IMR-90 (cell line): ENCODE data around the gene PTPRU. TPM values are rescaled to one million over a fixed set of nuclear protein-coding genes. Genes with fewer than 3 reads are reported as not detected.
"Not testable (repeated sequence)": the region's sequence is repeated elsewhere in the genome, so short reads cannot be mapped to it uniquely, and the experiment has no call there.

Experiments
- ATAC-seq: fragments of 200-7000 bp; cut with Tn5 transposase; 2 replicates; pipeline ENCODE4 v1.9.1; 2020; ENCODE audit warnings: low read depth, mild to moderate bottlenecking, moderate library complexity
- BruUV-seq: library from RNA; stranded (reverse); fragments of 400-500 nt; replicated peaks from 2 replicates; lab custom pipeline; 2021; lab: Mats Ljungman, UMichigan
- CTCF ChIA-PET: fragments of 300-600 bp; formaldehyde crosslinking; extraction: SDS; loops from one replicate; lab custom pipeline; 2021; ENCODE audit warnings: antibody characterized with exemption; lab: Yijun Ruan, JAX
- POLR2A ChIA-PET: fragments of 300-600 bp; sonication (Branson Sonifier 250); formaldehyde crosslinking; loops from one replicate; lab custom pipeline; 2022; ENCODE audit warnings: antibody characterized with exemption; ENCODE audit not compliant: unreplicated experiment; lab: Charles Lee
- DNase-seq: peaks from one replicate; pipeline ENCODE4 v3.0.0; 2013
- H2AFZ ChIP-seq: replicated peaks from 2 replicates; pipeline ENCODE3; 2013; ENCODE audit warnings: low read length, mild to moderate bottlenecking; ENCODE audit not compliant: poor library complexity
- H2AK5ac ChIP-seq: 2 replicates; pipeline ENCODE4 v1.6.1; 2013; ENCODE audit warnings: low read depth, low read length, inconsistent platforms
- H2AK9ac ChIP-seq: replicated peaks from 2 replicates; pipeline ENCODE3; 2013; ENCODE audit warnings: mild to moderate bottlenecking, low read depth, low read length, moderate library complexity; ENCODE audit not compliant: poor library complexity
- H2BK120ac ChIP-seq: 2 replicates; pipeline ENCODE4 v1.6.1; 2013; ENCODE audit warnings: low read depth, low read length, inconsistent platforms
- H2BK15ac ChIP-seq: 3 replicates; pipeline ENCODE4 v1.6.1; 2013; ENCODE audit warnings: low read depth, low read length, inconsistent platforms
- H2BK20ac ChIP-seq: 2 replicates; pipeline ENCODE4 v1.6.1; 2013; ENCODE audit warnings: low read depth, mild to moderate bottlenecking, inconsistent platforms, low read length, moderate library complexity
- H2BK5ac ChIP-seq: 2 replicates; pipeline ENCODE4 v1.6.1; 2013; ENCODE audit warnings: mild to moderate bottlenecking, low read depth, low read length, inconsistent platforms; ENCODE audit not compliant: poor library complexity, severe bottlenecking
- H3K14ac ChIP-seq: replicated peaks from 2 replicates; pipeline ENCODE4 v1.6.1; 2013; ENCODE audit warnings: low read depth, low read length, inconsistent platforms
- H3K18ac ChIP-seq: 2 replicates; pipeline ENCODE4 v1.6.1; 2013; ENCODE audit warnings: low read depth, low read length, control low read depth
- H3K23ac ChIP-seq: 2 replicates; pipeline ENCODE4 v1.6.1; 2013; ENCODE audit warnings: low read depth, low read length, inconsistent platforms
- H3K27ac ChIP-seq: 2 replicates; pipeline ENCODE4 v1.5.1; 2013; ENCODE audit warnings: mild to moderate bottlenecking, control low read depth, low read length; ENCODE audit not compliant: insufficient read depth
- H3K27me3 ChIP-seq: 2 replicates; pipeline ENCODE4 v1.6.1; 2013; ENCODE audit warnings: low read length; ENCODE audit not compliant: control insufficient read depth, insufficient read depth
- H3K36me3 ChIP-seq: 2 replicates; pipeline ENCODE4 v1.6.1; 2013; ENCODE audit warnings: low read length, mixed read lengths; ENCODE audit not compliant: control insufficient read depth, insufficient read depth
- H3K4ac ChIP-seq: 2 replicates; pipeline ENCODE4 v1.6.1; 2013; ENCODE audit warnings: low read depth, low read length, inconsistent platforms
- H3K4me1 ChIP-seq: 2 replicates; pipeline ENCODE4 v1.6.1; 2013; ENCODE audit warnings: low read length, mixed read lengths; ENCODE audit not compliant: control insufficient read depth, insufficient read depth
- H3K4me2 ChIP-seq: 2 replicates; pipeline ENCODE4 v1.6.1; 2013; ENCODE audit warnings: low read depth, mild to moderate bottlenecking, control low read depth, low read length, moderate library complexity
- H3K4me3 ChIP-seq: 2 replicates; pipeline ENCODE4 v1.5.1; 2013; ENCODE audit warnings: low read depth, mild to moderate bottlenecking, control low read depth, low read length, moderate library complexity; ENCODE audit not compliant: insufficient read depth
- H3K56ac ChIP-seq: 2 replicates; pipeline ENCODE4 v1.6.1; 2013; ENCODE audit warnings: low read length, inconsistent platforms; ENCODE audit not compliant: insufficient read depth; ENCODE audit errors: extremely low read depth
- H3K79me1 ChIP-seq, 2 experiments: 2 replicates each; pipeline ENCODE4 v1.6.1; 2013; ENCODE audit warnings: low read length in 2 of 2, inconsistent platforms in 1 of 2, low read depth in 1 of 2
- H3K9ac ChIP-seq: 2 replicates; pipeline ENCODE4 v1.6.1; 2013; ENCODE audit warnings: low read depth, low read length, control low read depth
- H3K9me1 ChIP-seq: 2 replicates; pipeline ENCODE4 v1.6.1; 2013; ENCODE audit warnings: low read length, inconsistent platforms; ENCODE audit not compliant: insufficient read depth
- H3K9me3 ChIP-seq: 2 replicates; pipeline ENCODE4 v1.6.1; 2013; ENCODE audit warnings: low read length; ENCODE audit not compliant: control insufficient read depth, insufficient read depth
- H4K20me1 ChIP-seq: 2 replicates; pipeline ENCODE4 v1.6.1; 2013; ENCODE audit warnings: low read length, inconsistent platforms; ENCODE audit not compliant: insufficient read depth
- H4K5ac ChIP-seq: 2 replicates; pipeline ENCODE4 v1.6.1; 2013; ENCODE audit warnings: mild to moderate bottlenecking, low read depth, low read length, control low read depth
- H4K8ac ChIP-seq, 2 experiments: 2 replicates each; pipeline ENCODE4 v1.6.1; 2013; ENCODE audit warnings: low read depth in 2 of 2, low read length in 2 of 2, control low read depth in 1 of 2, inconsistent platforms in 1 of 2
- H4K91ac ChIP-seq: 2 replicates; pipeline ENCODE4 v1.6.1; 2013; ENCODE audit warnings: low read depth, low read length, inconsistent platforms; ENCODE audit not compliant: insufficient read depth
- WGBS, 2 experiments: methylation state at CpG; one replicate each; pipeline versions ENCODE4 v1.1.5 to v1.1.7; 2013; ENCODE audit warnings: missing lambda C conversion rate in 2 of 2; ENCODE audit not compliant: insufficient read length in 1 of 2; ENCODE audit errors: extremely low coverage in 2 of 2; 5-methylcytosine and 5-hydroxymethylcytosine counted together
- dilution Hi-C: fragments of 300-500 bp; cut with HindIII; formaldehyde crosslinking; loops from one replicate; pipeline ENCODE4 v1.14.3; 2018; ENCODE audit warnings: low sequenced_read_pairs; ENCODE audit not compliant: unreplicated experiment
- in situ Hi-C: fragments of 300-500 bp; cut with MboI; formaldehyde crosslinking; loops from 3 replicates; pipeline ENCODE4 v1.14.3; 2019; ENCODE audit warnings: low sequenced_read_pairs, inconsistent platforms, mixed read lengths
- intact Hi-C: fragments of 100-400 bp; cut with micrococcal nuclease; formaldehyde crosslinking; loops from 2 replicates; pipeline ENCODE4 v1.10.0; 2022
- polyA plus RNA-seq, 3 experiments: library from polyadenylated mRNA; depleted of rRNA; stranded (reverse); fragments of >200 nt; gene quantifications; 2 replicates each; pipeline ENCODE4 v1.2.3, GENCODE V29; 2012; ENCODE audit warnings: low replicate concordance in 1 of 3
- total RNA-seq: library from RNA; depleted of rRNA; stranded (reverse); fragments of >200 nt; gene quantifications from 2 replicates; pipeline ENCODE4 v1.2.3, GENCODE V29; 2012

PTPRU gene
- total and polyA plus RNA-seq, 2 of the 4 experiments (the other 2 are of a cell fraction), result 7.0 to 10.7 TPM

DNA sequence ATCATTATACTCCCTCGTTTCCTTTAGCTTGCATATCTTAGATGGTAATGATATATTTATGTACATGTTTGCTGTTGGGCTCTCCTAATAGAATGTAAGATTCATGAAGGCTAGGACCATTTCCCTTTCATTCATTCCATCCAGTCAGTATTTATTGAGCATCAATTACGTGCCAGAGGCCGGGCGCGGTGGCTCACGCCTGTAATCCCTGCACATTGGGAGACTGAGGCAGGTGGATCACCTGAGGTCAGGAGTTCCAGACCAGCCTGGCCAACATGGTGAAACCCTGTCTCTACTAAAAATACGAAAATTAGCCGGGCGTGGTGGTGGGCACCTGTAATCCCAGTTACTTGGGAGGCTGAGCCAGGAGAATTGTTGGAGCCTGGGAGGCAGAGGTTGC lies 1.4 kb upstream of the PTPRU start:
- H2BK5ac ChIP-seq, H3K4me3 ChIP-seq, H3K4ac ChIP-seq, H4K91ac ChIP-seq, H4K5ac ChIP-seq, H3K9me3 ChIP-seq, BruUV-seq, POLR2A ChIA-PET, H2AK5ac ChIP-seq, H3K23ac ChIP-seq, H2AFZ ChIP-seq, ATAC-seq, H3K9ac ChIP-seq, H3K27me3 ChIP-seq, H2AK9ac ChIP-seq, H3K27ac ChIP-seq, H2BK120ac ChIP-seq, DNase-seq, CTCF ChIA-PET, H3K18ac ChIP-seq, H3K36me3 ChIP-seq, H3K4me2 ChIP-seq, H3K56ac ChIP-seq, H3K9me1 ChIP-seq, H4K8ac ChIP-seq, H2BK20ac ChIP-seq, H3K14ac ChIP-seq, H4K20me1 ChIP-seq, H2BK15ac ChIP-seq, dilution Hi-C loops: not testable (repeated sequence)
- Histone ChIP-seq H3K4me1 (peaks cover 12% of the 10 kb centered on the region), H3K79me1 (peaks cover 11 to 12% of the 10 kb centered on the region in 2 experiments)
- intact Hi-C loops, result loop anchor here (5.0 kb wide), 1 partner anchor 557 kb away; no protein-coding TSS in a partner anchor
- WGBS, 2 experiments, result 63% methylated on average over 4 of the region's 9 CpGs; no CpG with 5 or more reads in 1 of the 2 experiments
- in situ Hi-C loops, result loop anchor here (10.0 kb wide), 1 partner anchor 1480 kb away; no protein-coding TSS in a partner anchor
